GM18951 (cell line): ENCODE results near the gene ARHGAP26.

Source experiments
- POLR2A ChIP-seq: IDR thresholded peaks from 4 replicates; pipeline ENCODE4 v1.6.1; 2011; ENCODE audit warnings: mild to moderate bottlenecking; ENCODE audit not compliant: insufficient read length, insufficient read depth; ENCODE audit errors: extremely low read depth
- in situ Hi-C: fragments of 300-500 bp; cut with MboI; formaldehyde crosslinking; loops from one replicate; pipeline ENCODE4 v1.12.0; 2022; ENCODE audit warnings: low sequenced_read_pairs, mixed read lengths, inconsistent platforms; ENCODE audit not compliant: unreplicated experiment

Gene ARHGAP26

DNA sequence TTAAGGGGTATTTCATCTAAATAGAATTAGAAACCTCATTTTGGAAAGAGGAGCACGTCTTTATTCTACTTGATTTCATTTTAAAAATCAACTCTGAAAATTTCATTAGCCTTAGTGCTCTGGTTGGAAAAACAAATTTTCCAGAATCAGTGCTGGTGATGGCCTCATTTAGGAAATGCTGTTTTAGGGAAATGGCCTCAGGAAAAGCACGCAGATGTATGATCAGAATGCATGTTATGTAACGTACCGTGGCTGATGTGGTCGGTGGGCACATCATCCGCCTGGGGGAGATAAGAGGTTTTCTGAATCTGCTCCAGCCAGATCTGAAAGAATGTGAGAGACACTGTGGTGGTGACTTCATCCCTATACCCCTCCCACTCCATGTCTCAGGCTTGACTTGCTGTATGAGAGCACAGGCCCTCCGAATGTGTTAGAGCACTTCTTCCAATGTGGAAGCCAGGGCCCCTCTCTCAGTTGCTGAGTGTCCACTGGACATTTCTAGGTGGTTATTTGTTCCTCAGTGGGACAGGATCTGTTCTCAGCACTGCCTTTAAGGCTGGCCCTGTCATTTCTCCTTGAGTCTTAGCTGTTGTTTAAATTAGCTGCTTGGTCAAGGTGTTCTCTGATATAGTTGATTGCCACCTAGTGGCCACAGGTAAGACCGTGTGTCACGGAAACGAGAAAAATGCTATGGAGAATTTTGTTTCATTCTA lies 96.5 kb downstream of the ARHGAP26 start:
- TF ChIP-seq POLR2A: no peak
- in situ Hi-C loops: no loop called here

DNA sequence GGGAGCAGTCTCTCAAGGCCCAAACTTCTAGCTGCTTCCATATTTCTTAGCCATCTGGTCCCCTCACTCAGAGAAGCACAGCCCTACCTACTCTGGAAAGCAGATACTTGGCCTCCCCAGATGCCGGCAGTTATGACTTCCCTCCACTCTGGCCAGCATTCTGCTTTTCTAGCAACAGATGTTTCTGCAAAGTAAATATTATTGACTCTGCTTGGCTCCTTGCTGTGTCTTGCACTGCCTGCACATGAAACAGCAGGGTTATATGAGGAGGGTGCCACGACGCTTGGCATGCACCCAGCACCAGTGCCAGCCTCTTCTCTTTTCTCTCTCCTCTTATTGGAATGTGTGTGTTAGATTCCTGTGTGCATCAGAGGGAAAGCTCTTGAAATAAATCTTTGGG lies 99.7 kb downstream of the ARHGAP26 start:
- no peak for TF ChIP-seq POLR2A
- in situ Hi-C loops: no loop called here

DNA sequence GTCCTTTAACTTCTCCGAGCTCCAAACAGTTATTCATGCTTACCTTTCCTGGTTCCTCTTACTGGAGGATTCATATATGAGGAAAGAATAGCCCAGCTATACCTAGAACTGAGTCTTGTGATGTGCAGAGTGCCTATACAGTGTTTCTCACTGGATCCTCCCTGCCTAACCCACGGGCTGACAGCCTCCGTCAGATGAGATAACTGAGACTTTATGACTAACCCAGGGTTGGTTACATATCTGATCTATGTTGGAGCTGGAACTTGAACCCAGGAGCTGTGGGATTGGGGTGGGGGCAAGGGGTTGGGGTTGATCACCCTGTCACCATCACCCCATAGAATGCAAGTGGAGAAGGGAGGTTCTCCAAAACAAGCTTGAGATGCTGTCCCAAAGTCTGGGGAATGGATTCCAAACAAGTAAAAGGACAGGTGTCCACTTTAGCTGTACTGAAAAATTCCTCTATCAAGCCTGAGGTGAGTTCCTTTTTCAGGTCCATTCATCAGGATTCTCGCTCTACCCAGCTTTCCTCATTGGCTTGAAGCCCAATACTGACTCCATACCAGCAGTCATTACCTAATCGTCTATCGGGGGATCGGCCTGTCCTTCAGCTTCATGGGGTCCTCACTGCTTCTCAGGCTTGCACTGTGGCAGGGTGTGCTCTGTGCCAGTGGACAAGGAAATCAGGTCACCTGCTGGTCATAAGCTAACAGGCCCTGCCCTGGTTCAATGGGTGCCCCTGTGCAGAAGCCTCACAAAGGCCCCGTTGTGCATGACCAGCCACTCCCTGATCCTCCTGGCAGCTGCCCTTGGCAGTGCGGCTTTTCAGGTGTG lies 100.6 kb downstream of the ARHGAP26 start:
- TF ChIP-seq POLR2A: no peak
- in situ Hi-C loops: no loop called here

DNA sequence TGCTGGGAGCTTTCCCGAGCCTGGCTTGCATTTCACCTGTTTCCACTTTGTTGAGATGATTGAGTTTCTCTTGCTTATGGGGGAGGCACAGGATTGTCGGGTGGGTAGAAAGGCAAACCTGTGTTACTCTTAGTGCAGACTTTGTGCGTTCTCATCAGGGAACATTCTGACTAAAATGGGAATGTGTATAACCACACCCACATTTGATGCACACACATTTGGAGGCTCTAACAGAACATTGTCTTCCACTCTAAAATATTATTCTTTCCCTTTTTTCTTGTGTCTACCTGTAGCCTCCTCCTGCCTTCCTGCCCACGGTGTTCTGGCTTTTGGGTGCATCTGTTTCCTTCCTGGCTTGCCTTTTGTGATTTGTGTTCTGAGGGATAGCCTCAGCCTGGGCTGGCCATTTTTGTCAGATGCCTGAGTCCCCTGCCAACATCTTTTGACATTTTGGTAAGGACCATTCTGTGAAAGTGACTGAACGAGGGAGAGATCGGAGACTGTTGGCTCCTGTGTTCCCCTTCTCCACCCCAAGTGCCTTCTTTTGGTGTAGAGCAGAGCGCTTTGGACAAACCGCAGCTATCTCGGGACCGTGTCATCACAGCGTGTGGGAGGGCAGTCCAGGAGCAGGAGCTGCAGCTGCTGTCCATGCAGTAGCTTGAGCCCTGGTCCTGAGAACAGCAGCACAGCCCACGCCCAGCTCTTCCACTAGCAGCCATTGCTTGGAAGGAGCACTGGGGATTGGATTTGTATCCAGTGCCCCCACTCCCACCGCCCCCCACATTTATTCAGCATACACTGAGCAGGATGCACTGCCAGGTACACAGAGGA lies 101.4 kb downstream of the ARHGAP26 start:
- no peak for TF ChIP-seq POLR2A
- in situ Hi-C loops: no loop called here

DNA sequence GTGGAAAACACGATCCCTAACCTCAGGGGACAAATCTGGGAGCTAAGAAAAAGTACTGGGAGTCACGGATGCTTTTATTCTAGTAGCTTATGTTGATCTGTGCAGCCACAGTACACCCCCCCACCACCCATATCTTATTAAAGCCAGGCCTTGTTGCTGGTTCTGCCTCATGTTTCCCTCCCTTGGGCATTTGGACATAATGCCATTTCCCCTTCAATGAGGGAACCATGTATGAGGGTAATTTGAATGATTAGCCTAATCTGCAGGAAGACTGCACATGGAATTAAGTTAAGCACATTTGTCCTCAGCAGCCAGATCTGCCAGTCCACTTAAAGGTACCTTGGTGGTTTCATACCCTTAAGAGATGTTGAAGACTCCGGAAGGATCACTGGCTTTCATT lies 102.0 kb downstream of the ARHGAP26 start:
- TF ChIP-seq POLR2A: no peak

DNA sequence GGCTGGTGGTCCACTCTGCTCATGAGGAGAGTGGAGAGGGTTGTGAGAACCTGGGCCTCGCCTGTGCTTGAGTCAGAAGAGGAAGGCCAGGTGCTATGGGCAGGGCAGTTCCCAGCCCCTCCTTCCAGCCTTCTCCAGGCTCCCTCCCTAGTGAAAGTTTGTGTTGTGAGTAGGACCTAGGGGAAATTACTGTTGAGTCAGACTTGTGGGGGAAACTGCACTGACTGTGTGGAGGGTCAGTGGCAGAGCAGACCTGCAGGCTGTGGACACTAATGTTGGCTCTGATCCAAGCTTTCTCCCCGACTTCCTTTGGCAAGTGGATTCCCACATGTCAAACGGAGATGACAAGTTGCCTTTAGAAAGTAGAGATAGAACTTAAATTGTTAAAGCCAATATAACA lies 102.6 kb downstream of the ARHGAP26 start:
- no peak for TF ChIP-seq POLR2A
- in situ Hi-C loops: no loop called here

More for the DNA sequence above, 102.0 kb downstream of the ARHGAP26 start:
- in situ Hi-C loops: no loop called here

DNA sequence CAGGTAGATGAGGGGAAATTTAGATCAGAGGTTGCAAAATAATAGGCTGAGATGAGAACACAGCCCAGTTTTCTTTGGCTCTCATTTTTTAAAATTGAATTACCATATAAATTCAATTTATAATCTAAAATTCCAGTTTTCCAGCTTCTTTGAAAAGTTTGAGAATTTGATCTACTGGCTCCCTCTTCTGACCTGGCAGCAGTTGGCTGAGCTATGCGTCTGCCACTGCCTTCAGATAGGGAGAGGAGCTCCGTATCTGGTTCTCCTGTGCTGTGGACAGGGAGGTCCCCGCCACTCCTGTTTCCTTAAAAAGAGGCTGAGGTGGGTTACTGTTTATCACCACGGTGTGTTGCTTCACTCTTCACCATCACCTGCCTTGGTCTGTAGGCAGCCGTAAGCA lies 103.7 kb downstream of the ARHGAP26 start:
- TF ChIP-seq POLR2A: no peak
- in situ Hi-C loops: no loop called here

DNA sequence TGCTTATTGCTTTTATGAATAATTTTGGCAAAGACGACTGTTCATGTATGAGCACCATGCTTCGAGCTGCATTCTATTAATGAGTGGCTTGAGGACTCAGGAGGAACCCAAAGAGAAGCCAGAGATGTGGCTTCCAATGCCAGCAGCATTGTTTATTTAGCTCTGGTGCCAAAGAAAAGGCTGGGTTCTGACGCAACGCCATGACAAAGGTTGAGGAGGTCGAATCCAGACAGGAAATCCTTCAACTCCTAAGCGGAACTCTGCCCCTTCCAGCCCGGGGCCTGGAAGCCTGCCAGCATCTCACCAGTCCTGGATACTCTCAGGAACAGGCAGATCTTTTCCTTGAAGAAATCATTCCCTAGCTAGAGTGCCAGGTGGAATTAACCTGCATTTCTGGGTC lies 104.4 kb downstream of the ARHGAP26 start:
- no peak for TF ChIP-seq POLR2A
- in situ Hi-C loops: no loop called here

DNA sequence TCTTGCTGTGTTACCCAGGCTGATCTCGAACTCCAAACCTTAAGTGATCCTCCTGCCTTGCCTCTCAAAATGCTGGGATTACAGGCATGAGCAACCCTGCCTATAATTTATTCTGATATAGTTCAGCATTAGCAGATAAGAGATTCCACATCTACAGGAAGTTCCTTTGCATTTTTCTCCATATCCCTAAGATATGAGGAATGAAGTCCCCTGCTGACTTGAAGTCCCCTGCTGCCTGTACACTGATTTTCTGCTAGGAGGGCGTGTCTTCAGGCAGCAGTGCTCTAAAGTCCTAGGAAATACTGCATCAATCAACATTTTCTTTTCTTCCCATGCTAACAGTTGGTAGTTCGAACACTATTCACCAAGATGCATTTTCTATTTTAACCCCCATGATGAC lies 105.8 kb downstream of the ARHGAP26 start:
- in situ Hi-C loops: loop anchor here (5.0 kb wide), 1 partner anchor 129 kb away; no protein-coding TSS in a partner anchor

DNA sequence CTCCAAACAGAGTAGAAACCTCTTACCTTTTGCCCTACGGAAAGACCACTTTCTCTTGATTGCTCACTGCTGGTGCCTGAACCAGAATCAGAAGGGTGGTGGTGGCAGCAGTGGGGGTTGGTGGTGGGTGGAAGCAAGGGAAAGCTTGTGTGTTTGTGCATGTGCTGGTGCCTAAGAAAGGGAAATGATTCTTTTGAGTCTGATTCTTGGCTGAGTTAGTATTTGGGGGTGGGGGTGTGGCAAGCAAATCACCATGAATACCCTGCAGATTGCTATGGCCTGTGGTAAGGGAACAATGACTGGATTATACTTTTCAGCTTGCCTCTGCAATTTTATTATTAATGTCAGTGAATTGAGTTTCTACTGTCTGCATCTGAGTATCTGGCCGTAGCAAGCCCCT lies 106.6 kb downstream of the ARHGAP26 start:
- in situ Hi-C loops: loop anchor here (5.0 kb wide), 1 partner anchor 130 kb away; no protein-coding TSS in a partner anchor
- TF ChIP-seq POLR2A: no peak

More for the DNA sequence above, 105.8 kb downstream of the ARHGAP26 start:
- TF ChIP-seq POLR2A: no peak

DNA sequence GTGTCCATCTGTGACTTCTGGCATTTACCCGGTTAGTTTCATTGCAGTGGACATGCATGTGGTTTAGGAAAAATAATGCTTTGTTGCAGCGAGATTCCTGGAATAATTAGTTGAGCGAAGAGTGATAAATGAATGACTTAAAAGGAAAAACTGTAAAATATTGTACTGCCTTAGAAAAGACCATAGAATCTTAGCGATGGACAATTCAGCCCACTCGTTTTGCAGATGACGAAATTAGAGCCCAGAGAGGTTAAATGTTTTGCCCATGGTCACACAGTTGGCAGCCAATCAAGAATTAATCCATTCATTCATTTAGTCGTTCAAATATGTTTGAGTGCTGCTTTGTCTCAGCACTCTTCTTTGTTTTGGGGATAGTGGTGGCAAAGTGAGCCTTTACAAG lies 107.9 kb downstream of the ARHGAP26 start:
- TF ChIP-seq POLR2A: no peak
- in situ Hi-C loops: loop anchor here (5.0 kb wide), 1 partner anchor 131 kb away; no protein-coding TSS in a partner anchor

DNA sequence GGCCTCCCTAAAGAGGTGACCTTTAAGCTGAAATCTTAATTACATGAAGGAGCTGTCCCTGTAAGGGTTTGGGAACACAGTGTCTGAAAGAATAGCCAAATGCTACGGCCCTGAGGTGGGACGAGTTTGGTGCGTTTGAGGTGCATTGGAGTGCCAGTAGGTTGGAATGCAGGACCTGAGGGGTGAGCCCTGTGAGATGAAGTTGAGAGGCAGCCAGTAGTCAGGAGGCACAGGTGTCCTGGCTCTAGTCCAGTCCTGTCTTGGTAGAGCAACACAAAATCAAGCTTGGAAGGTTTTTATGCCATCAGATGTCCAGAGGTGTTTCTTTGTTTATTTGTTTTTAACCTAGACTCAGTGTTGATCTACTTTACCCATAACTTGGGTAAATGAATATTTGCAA lies 108.5 kb downstream of the ARHGAP26 start:
- TF ChIP-seq POLR2A: no peak
- in situ Hi-C loops: loop anchor here (5.0 kb wide), 1 partner anchor 131 kb away; no protein-coding TSS in a partner anchor
